Measurements from ENCODE around the gene HDGF.

The HDGF gene

DNA sequence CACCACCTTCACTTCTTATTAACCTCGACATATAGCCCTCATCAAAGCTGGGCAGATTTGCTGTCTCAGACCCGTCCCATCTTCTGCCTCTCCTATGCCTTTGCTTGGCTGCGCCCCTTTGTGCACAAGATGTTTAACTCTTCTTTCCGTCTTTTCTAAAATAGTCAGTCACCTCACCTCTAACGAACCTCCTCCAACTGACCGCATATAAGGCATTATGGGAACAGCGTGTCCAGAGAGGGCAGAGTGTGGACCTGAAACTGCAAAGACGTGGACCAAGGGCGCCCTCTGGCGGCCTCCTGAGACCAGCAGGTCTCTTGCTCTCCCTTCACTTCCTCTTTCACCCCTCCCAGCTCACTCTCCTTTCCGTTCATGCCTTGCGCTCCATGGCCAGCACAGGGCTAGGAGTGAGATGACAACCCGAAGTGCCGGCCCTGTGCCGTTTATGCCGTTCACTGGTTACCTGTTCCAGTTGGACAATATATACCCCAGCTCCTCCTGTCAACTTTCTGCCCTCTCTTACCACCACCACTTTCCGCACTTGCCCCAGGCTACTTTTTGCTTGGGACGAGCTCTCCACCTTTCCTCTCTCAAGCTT is 25.7 kb downstream of the HDGF start:
- peak; percentile 77 for DNase-seq (ENCODE audit: low read depth)

DNA sequence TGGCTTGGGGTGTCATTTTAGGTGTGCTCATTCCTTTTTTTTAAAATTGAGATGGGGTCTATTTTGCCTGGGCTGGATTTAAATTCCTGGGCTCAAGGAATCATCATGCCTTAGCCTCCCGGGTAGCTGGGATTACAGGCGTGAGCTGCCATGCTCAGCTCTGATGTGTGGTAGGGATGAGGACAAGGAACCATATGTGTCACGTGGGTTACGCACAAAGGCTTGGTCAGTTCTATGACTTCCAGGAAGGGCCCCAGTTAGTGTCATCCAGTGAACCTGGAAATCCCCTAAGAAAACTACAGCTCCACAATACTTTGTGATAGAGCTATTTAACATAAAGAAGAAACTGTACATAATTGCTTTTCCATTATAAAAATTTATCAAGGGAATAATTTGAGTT is 29.9 kb downstream of the HDGF start:
- no peak for DNase-seq (ENCODE audit: low read depth)

- no peak for DNase-seq (ENCODE audit: low read depth)
Measured at GRCh38 chr1:156721131-156721530, 30.3 kb downstream of the HDGF start.

- DNase-seq (ENCODE audit: low read depth): no peak
Measured at GRCh38 chr1:156717351-156717750, 34.1 kb downstream of the HDGF start.

DNA sequence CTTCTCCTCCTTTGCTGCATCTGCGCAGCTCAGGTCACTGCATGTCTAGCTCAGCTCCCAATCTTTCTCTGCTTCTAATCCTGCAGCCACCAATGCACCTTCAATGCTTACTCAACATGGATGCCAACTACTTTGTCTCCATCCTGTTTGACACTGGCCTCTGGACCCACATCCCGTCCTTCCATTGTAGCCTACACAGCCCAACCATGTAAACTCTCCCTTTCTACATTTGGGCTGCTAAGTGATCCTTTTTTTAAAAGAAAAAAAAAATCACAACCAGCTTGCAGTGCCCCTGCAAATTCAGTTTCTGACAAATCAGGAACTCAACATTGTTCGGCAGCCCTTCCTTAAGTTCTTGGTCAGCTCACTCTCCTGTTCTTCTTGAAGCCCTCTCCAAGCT is 36.6 kb downstream of the HDGF start:
- no peak for DNase-seq (ENCODE audit: low read depth)

DNA sequence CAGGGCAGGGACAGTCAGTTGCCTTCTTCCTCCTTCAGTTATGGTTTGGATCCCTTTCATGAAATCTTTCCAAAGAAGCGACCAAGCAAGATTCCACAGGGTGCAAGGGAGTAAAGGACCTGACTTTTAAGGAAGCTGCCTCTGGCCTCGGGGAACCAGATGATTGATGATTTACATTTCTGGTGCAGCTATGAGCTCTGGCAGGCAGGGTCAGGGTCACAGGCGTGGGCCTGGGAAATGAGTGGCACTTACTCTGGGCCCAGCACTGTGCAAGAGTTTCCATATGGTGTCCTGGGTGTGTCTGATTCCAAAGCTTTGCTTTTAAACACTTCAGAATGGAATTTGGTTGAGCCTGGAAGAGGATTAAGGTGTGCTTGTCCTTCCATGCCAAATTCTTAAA is 38.8 kb downstream of the HDGF start:
- DNase-seq (ENCODE audit: low read depth): no peak

DNA sequence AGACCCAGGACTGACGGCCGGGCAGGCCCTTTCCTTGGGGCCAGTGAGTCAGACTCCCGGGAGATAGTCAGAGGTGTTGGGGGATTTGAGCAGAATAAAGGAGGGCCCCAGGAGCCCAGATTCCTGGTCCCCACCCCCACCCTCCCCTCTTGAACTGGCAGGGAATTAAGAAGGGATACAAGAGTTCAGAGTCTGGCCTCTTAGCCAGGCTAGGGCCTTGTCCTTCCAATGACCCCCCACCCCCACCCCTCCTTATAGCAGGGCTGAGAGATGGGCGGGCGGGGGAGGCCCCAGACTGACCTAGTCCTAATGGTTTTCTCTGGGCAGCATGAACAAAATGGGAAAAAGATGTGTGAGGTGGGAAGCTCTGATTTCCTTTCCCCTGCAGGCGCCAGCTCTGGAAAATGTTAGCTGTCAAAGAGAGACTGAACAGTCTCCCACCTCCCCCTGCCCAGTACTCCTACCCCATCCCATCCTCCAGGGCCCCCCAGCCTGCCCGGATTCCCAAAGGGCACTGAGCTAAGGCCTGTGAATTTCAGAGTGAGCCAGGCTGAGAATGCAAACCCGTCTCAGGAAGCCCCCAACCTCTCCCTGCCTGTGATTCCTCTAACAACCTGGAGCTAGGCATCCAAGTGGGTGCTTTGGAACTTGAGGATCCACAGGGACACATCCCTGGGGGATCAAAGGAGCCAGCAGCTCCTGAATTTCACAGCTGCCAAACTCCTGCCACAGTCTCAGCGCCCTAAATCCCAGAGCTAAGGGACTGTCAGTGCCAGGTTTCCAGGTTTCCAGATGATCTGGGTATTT is 40.3 kb downstream of the HDGF start:
- no peak for DNase-seq (ENCODE audit: low read depth)

- DNase-seq (ENCODE audit: low read depth): no peak
Measured at GRCh38 chr1:156709757-156710489, 41.6 kb downstream of the HDGF start.

- DNase-seq (ENCODE audit: low read depth): no peak
Measured at GRCh38 chr1:156709031-156709430, 42.4 kb downstream of the HDGF start.

- no peak for DNase-seq (ENCODE audit: low read depth)
Measured at GRCh38 chr1:156708218-156708661, 43.2 kb downstream of the HDGF start.

GRCh38 chr1:156707417-156708217 is 43.9 kb downstream of the HDGF start:
- no peak for DNase-seq (ENCODE audit: low read depth)

GRCh38 chr1:156706657-156707416 is 44.6 kb downstream of the HDGF start:
- DNase-seq (ENCODE audit: low read depth): no peak

GRCh38 chr1:156705918-156706656 is 45.4 kb downstream of the HDGF start:
- no peak for DNase-seq (ENCODE audit: low read depth)

- no peak for DNase-seq (ENCODE audit: low read depth)
Measured at GRCh38 chr1:156705321-156705917, 46.1 kb downstream of the HDGF start, which contains the start of gene CRABP2. Gene CRABP2 (minus strand): TSS chr1:156705583. CDS start chr1:156705446, 137 bp downstream.

DNA sequence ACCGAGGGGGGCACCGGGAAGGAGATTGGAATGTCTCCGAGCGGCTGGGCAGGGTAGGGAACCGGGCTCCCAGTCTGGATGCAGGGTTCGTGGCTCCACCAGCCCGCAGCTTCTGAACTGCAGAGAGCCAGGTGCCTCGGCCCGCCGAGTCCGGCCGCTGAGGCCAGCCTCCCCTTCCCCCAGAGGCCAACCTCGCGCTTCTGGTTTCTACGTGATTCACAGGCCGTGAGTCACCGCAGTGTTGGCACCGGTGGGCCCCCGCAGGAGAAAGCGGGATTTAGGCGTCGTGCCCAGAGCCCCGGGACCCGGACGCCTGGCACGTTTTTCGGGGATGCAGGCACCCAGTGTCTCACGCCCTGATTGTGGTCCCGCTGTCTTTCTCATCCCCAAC is 46.5 kb downstream of the HDGF start:
- DNase-seq (ENCODE audit: low read depth): no peak

GRCh38 chr1:156704166-156704711 is 47.2 kb downstream of the HDGF start:
- DNase-seq (ENCODE audit: low read depth): no peak

GRCh38 chr1:156703741-156704140 is 47.7 kb downstream of the HDGF start:
- DNase-seq (ENCODE audit: low read depth): no peak

DNA sequence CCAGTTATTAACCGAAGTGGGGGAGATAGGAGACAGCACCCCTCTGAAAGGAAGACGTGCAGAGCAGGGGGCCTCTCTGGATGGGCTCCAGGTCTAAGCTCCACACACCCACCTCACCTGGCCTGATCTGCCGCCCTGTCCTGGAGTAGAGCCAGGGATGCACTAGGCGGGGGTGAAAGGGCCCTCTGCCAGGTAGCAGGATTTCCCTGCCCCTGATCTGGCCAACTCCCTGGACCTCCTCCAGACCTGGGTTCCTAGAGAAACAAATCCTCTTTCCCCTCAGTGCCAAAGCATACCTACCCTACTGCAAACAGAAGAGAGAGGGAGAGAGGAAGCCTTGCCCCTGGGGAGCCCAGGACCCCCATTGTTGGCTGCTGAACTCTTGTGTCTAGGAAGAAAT is 48.1 kb downstream of the HDGF start:
- DNase-seq (ENCODE audit: low read depth): no peak

- DNase-seq (ENCODE audit: low read depth): no peak
Measured at GRCh38 chr1:156700736-156701531, 50.5 kb downstream of the HDGF start.

Measured in HS-27A (cell line).